ENCODE measurements around the gene SMARCD1. TPM values are rescaled to one million over a fixed set of nuclear protein-coding genes. Genes with fewer than 3 reads are reported as not detected.

SMARCD1 gene
- total and polyA plus RNA-seq, 10 donors, result 17.4 to 85.7 (median 52.6) TPM

GRCh38 chr12:50087995-50088394 is 2.9 kb downstream of the SMARCD1 start:
- intact Hi-C loops (cut with DNase I; ENCODE audit: low total_unique reads), result loop anchor here (5.0 kb wide), 1 partner anchor 79 kb away; the partner anchor contains the start of gene CERS5
- Histone ChIP-seq H3K4me1 (peaks cover 7 to 53% (median 41%) of the 10 kb centered on the region in 6 donors), H3K9me3 (no peaks in the 10 kb centered on the region), H3K27ac (peak overlapping the region in 3 of 8 donors; percentile 28 to 99 (median 31)), H3K36me3 (peaks cover 7 to 67% (median 57%) of the 10 kb centered on the region in 6 donors), H3K4me3 (no peak overlapping the region), H3K27me3 (replicated peaks in 1 of 7) (no peaks in the 10 kb centered on the region)
- 72 to 84% (median 73%) methylated on average over 3 of the region's 3 CpGs for WGBS, 5 donors
- DNase-seq, result no peak
- TF ChIP-seq CTCF (IDR thresholded peaks at IDR 0.05 in 8 of 11, conservative IDR thresholded peaks at IDR 0.05 in 3 of 11) (no peak), POLR2AphosphoS5 (IDR thresholded peaks at IDR 0.05) (no peak), POLR2A (IDR thresholded peaks at IDR 0.05) (no peak)

GRCh38 chr12:50088577-50089335 is 3.6 kb downstream of the SMARCD1 start:
- peaks cover 7 to 51% (median 41%) of the 10 kb centered on the region in 6 donors for H3K4me1 ChIP-seq
- no peak for TF ChIP-seq POLR2AphosphoS5 (IDR thresholded peaks at IDR 0.05)
- TF ChIP-seq CTCF (IDR thresholded peaks at IDR 0.05 in 8 of 11, conservative IDR thresholded peaks at IDR 0.05 in 3 of 11), result peak; percentile 48 to 87 (median 77)
- TF ChIP-seq POLR2A (IDR thresholded peaks at IDR 0.05), result no peak
- intact Hi-C loops (cut with DNase I; ENCODE audit: low total_unique reads), result loop anchor here (5.0 kb wide), 1 partner anchor 79 kb away; the partner anchor contains the start of gene CERS5
- H3K4me3 ChIP-seq, result no peak overlapping the region
- DNase-seq, result peak; percentile 13
- WGBS, 5 donors, result 12 to 40% (median 37%) methylated on average over 3 of the region's 3 CpGs
- no peaks in the 10 kb centered on the region for H3K27me3 ChIP-seq (replicated peaks in 1 of 7)
- H3K9me3 ChIP-seq, result no peaks in the 10 kb centered on the region
- peaks cover 13 to 74% (median 65%) of the 10 kb centered on the region in 6 donors for H3K36me3 ChIP-seq
- peak overlapping the region in 3 of 8 donors; percentile 28 to 99 (median 31) for H3K27ac ChIP-seq

GRCh38 chr12:50089730-50090129 is 4.6 kb downstream of the SMARCD1 start:
- intact Hi-C loops (cut with DNase I; ENCODE audit: low total_unique reads), result loop anchor here (5.0 kb wide), 1 partner anchor 78 kb away; the partner anchor contains the start of gene CERS5
- Histone ChIP-seq H3K27me3 (replicated peaks in 1 of 7) (no peaks in the 10 kb centered on the region), H3K27ac (no peak overlapping the region), H3K4me3 (no peak overlapping the region), H3K4me1 (peaks cover 7 to 42% (median 33%) of the 10 kb centered on the region in 6 donors), H3K9me3 (no peaks in the 10 kb centered on the region), H3K36me3 (peaks cover 19 to 84% (median 75%) of the 10 kb centered on the region in 6 donors)
- TF ChIP-seq POLR2AphosphoS5 (IDR thresholded peaks at IDR 0.05) (no peak), CTCF (IDR thresholded peaks at IDR 0.05 in 8 of 11, conservative IDR thresholded peaks at IDR 0.05 in 3 of 11) (no peak), POLR2A (IDR thresholded peaks at IDR 0.05) (no peak)
- 96 to 99% (median 98%) methylated on average over 7 of the region's 7 CpGs for WGBS, 5 donors
- peak; percentile 11 for DNase-seq

GRCh38 chr12:50090391-50090790 is 5.2 kb downstream of the SMARCD1 start:
- no peaks in the 10 kb centered on the region for H3K9me3 ChIP-seq
- TF ChIP-seq POLR2A (IDR thresholded peaks at IDR 0.05) (no peak), POLR2AphosphoS5 (IDR thresholded peaks at IDR 0.05) (no peak), CTCF (IDR thresholded peaks at IDR 0.05 in 8 of 11, conservative IDR thresholded peaks at IDR 0.05 in 3 of 11) (no peak)
- intact Hi-C loops (cut with DNase I; ENCODE audit: low total_unique reads), result no loop called here
- WGBS, 5 donors, result 93 to 97% (median 95%) methylated on average over 5 of the region's 5 CpGs
- DNase-seq, result peak; percentile 18
- no peaks in the 10 kb centered on the region for H3K27me3 ChIP-seq (replicated peaks in 1 of 7)
- H3K36me3 ChIP-seq, result peaks cover 19 to 91% (median 81%) of the 10 kb centered on the region in 6 donors
- no peak overlapping the region for H3K27ac ChIP-seq
- H3K4me1 ChIP-seq, result peaks cover 7 to 39% (median 33%) of the 10 kb centered on the region in 6 donors
- H3K4me3 ChIP-seq, result no peak overlapping the region
